Germinal center (tissue), 1 donor: ENCODE results near the gene TFAP2E.
"Not testable (repeated sequence)": the region's sequence is repeated elsewhere in the genome, so short reads cannot be mapped to it uniquely, and the experiment has no call there.

Experiments used
- DNase-seq: peaks from one replicate; pipeline ENCODE4 v3.0.0; 2012; ENCODE audit warnings: mixed read lengths, low spot score

The TFAP2E gene

GRCh38 chr1:35574125-35574654 lies 1.1 kb downstream of the TFAP2E start:
- no peak for DNase-seq

DNA sequence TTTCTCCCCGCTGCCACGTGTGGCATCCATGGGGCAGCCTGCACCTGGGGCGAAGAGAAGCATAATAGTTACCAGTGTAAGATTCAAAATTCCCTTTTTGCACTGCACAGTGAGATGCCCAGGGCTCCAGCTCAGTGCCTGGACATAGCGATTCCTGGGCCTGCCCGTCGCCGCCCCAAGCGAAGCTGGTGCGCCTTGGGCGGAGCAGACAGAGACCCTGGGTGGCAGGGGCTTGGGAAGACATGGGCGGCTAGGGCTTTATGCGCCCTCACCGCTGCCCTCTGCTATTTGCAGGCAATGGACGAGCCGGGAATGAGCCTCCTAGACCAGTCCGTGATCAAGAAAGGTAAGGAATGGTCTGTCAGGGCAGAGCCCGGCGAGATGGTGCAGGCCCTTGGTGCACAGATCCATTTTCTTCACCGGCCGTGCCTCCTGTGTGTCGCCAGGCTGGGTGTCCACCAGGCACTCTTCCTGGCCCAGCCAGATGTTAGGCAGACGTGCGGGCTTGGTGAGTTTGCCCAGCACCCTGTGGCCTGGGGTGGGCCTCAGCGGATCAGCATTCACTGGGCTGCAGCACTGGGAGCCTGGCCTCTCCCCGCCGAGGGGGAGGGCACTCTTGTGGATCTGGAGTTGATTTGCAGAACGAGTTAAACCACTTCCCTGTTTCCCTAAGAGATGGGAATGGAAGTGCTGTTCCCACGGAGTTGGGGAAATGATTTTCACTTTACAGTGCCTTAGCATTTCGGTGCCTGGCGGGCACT lies 1.7 kb downstream of the TFAP2E start:
- DNase-seq = no peak

- no peak for DNase-seq
Observed at GRCh38 chr1:35575416-35575958, 2.4 kb downstream of the TFAP2E start.

DNA sequence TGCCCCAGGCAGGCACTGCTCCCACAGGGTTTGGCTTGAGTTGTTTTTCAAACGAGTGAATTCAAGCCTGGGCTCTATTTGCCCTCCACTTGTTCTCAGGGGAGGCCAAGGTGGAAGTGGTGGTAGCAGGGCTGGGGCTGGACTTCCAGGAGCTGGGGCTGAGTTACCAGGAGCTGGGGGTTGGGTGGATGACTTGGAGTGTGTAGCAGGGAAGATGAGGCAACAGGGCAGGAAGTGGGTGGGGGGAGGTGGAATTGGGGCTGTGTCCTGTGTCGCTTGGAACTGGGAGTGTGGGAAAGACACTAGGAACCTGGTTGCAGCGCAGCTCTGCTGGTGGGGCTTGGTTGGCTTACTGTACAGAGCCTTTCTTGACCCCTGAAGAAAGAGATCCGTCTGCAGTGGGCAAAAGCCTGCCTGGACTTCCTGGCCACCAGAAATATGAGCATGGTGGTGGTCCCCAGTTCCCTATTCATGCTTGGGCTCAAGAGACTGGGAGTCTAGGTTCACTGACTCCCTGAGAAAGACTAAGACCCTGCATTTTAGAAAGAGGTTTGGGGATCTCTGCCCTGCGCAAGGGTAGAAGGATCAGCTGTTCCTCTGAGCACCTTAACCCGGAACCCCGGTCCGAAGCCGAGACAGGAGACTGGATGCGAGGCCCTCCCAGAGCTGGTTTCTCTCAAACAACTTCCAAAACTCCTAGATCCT lies 3.1 kb downstream of the TFAP2E start:
- no peak for DNase-seq

DNA sequence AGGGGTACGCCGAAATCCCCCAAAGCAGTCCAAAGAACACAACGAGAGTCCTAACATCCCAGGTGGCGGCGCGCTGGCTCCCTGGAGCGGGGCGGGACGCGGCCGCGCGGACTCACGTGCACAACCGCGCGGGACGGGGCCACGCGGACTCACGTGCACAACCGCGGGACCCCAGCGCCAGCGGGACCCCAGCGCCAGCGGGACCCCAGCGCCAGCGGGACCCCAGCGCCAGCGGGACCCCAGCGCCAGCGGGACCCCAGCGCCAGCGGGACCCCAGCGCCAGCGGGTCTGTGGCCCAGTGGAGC lies 3.6 kb downstream of the TFAP2E start:
- not testable (repeated sequence) for DNase-seq

DNA sequence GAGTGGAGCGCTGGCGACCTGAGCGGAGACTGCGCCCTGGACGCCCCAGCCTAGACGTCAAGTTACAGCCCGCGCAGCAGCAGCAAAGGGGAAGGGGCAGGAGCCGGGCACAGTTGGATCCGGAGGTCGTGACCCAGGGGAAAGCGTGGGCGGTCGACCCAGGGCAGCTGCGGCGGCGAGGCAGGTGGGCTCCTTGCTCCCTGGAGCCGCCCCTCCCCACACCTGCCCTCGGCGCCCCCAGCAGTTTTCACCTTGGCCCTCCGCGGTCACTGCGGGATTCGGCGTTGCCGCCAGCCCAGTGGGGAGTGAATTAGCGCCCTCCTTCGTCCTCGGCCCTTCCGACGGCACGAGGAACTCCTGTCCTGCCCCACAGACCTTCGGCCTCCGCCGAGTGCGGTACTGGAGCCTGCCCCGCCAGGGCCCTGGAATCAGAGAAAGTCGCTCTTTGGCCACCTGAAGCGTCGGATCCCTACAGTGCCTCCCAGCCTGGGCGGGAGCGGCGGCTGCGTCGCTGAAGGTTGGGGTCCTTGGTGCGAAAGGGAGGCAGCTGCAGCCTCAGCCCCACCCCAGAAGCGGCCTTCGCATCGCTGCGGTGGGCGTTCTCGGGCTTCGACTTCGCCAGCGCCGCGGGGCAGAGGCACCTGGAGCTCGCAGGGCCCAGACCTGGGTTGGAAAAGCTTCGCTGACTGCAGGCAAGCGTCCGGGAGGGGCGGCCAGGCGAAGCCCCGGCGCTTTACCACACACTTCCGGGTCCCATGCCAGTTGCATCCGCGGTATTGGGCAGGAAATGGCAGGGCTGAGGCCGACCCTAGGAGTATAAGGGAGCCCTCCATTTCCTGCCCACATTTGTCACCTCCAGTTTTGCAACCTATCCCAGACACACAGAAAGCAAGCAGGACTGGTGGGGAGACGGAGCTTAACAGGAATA lies 4.2 kb downstream of the TFAP2E start:
- DNase-seq = peak; percentile 84

GRCh38 chr1:35580949-35581388 lies 7.9 kb downstream of the TFAP2E start:
- no peak for DNase-seq

GRCh38 chr1:35581621-35582020 lies 8.5 kb downstream of the TFAP2E start:
- not testable (repeated sequence) for DNase-seq

DNA sequence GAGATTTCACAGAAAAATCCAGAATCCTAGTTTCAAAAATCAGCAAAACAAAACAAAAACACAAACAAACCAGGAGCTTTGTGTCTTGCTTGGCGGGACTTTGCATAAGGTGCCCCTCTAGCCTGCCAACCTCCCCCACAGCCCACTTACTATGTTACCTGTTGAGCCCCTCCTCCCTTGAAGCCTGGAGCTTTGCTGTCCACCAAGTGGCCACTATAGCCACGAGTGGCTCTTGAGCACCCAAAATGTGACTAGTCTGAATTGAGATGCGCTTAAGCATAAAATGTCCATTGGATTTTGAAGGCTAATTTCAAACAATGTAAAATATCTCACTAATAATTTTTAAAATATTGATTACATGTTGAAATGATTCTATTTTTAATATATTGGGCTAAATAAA lies 12.2 kb downstream of the TFAP2E start:
- DNase-seq = no peak

- DNase-seq = not testable (repeated sequence)
Observed at GRCh38 chr1:35585805-35586204, 12.7 kb downstream of the TFAP2E start.

- no peak for DNase-seq
Observed at GRCh38 chr1:35586808-35587207, 13.7 kb downstream of the TFAP2E start.

GRCh38 chr1:35587736-35588135 lies 14.6 kb downstream of the TFAP2E start:
- no peak for DNase-seq

DNA sequence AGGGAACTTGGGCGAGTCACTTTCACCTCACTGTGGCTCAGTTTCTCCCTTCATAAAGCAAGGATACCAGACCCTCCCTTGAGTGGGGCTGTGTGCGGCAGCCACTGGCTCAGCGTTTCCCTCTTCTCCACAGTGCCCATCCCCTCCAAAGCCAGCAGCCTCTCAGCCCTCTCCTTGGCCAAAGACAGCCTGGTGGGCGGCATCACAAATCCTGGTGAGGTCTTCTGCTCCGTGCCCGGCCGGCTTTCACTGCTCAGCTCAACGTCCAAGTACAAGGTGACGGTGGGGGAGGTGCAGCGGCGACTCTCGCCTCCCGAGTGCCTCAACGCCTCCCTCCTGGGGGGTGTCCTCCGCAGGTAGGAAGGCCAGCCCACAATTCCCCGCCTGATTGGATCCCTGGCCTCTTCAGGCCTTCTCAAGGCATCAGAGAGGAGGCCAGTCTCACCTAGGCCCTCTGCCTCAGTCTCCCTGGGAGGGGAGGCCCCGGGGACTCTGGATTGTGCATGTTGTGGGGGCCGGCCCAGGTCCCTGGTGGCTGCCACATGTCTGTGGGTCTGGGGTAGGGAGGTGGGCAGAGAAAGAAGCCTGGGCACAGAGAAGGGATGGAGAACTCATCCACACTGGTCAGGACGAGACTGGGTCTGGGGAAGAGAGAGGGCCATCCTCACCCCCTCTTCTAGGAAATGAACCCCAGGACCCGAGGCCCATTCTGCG lies 15.2 kb downstream of the TFAP2E start:
- no peak for DNase-seq

- no peak for DNase-seq
Observed at GRCh38 chr1:35589516-35590427, 16.7 kb downstream of the TFAP2E start.

DNA sequence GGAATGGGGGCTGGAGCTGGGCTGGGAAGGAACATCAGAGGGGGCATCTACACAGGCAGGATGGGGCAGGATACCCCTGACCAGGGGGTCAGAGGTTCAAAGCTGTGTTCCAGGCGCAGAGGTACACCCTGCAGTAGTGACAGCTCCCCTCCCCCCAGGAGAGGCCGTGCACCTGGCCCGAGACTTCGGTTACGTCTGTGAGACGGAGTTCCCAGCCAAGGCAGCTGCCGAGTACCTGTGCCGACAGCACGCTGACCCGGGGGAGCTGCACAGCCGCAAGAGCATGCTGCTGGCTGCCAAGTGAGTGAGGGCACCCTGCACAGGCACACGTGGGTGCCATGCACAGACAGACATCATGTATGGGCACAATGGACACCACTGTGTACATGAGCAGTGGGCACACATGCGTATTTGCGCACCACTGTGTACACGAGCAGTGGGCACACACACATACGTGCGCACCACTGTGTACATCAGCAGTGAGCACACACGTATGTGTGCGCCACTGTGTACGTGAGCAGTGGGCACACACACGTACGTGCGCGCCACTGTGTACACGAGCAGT lies 17.4 kb downstream of the TFAP2E start:
- DNase-seq = no peak

DNA sequence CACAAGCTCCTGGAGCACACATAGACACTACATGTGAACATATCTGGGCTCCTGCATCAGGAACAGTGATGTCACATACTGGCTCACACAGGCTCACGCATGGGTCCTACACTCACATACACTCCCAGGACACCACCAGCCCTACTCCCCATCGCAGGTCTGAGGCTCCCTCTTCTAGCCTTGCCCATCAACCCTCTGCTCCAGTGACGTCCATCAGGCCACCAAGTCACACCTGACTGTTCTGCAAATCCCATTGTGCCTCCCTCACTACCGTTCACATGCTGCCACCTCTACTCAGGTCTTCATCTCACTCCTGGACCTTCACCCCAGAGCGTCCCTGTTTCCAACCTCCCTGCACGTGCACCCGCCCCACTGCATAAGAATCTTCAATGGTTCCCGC lies 18.1 kb downstream of the TFAP2E start:
- no peak for DNase-seq

GRCh38 chr1:35592991-35593769 lies 20.1 kb downstream of the TFAP2E start:
- DNase-seq = no peak

GRCh38 chr1:35594005-35594760 lies 21.1 kb downstream of the TFAP2E start:
- no peak for DNase-seq
